NCI-H187 (cell line): ENCODE data around the gene MIPEP.

ENCODE experiments used
- DNase-seq, 2 experiments: peaks; one replicate each; lab custom pipeline; 2025; lab: John Stamatoyannopoulos, UW

Gene MIPEP

DNA sequence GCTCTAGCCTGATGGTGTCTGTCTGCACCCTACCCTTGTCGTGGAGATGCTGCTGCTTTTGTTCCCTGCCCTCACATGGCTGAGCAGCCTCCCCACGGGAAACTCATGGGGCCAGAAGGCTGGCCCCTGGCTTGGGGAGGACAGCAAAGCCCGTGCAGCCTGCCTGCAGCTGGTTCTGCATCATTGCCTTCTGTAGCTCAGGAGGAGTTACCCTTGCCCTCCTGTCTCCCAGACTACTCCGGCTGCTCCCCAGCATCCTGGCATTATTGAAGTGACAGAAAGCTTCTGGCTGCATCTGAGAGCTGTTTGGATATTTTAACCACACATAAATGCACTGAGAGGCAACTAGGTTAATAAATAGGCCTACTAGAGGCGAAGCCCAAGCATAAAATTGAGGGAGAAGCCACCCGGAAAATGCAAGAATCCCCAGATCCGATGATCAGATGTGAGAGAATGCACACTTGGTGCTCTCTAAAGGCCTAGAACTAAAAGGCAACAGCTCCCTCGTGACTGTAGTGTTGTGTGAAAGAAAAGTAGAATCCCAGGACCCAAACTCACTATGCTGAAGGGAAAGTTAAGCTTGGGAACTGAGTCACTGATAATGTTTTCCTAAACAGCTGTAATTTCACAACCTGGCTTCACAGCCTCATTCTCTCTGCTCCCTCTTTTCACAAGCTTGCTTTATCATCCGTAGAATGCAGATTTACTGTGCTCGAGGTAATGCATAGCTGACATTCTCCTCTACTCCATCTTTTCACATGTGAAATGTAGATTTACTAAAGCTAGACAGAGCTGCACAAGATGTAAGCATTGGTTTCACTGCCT, 208.1 kb downstream of the MIPEP start:
- DNase-seq = no peak
